Activated B cell treated with CpG ODN at 0.5 μM for 24 hours (primary cell): ENCODE results near the gene ZNF138. TPM values are rescaled to one million over a fixed set of nuclear protein-coding genes. Genes with fewer than 3 reads are reported as not detected.
"Not testable (repeated sequence)": the region's sequence is repeated elsewhere in the genome, so short reads cannot be mapped to it uniquely, and the experiment has no call there.

Experiments
- ATAC-seq: fragments of 200-7000 bp; cut with Tn5 transposase; one replicate; pipeline ENCODE4 v1.10.0; 2021; ENCODE audit warnings: low read depth, mild to moderate bottlenecking, moderate library complexity
- CTCF ChIA-PET: fragments of 350-600 bp; sonication (Branson Sonifier 250); formaldehyde crosslinking; loops from one replicate; lab custom pipeline; 2021; ENCODE audit warnings: antibody characterized with exemption; lab: Charles Lee
- POLR2A ChIA-PET: fragments of 350-600 bp; sonication (Branson Sonifier 250); formaldehyde crosslinking; loops from one replicate; lab custom pipeline; 2021; ENCODE audit warnings: antibody characterized with exemption; lab: Charles Lee
- DNase-seq: peaks from one replicate; pipeline ENCODE4 v3.0.0; 2022
- H3K27ac Mint-ChIP-seq: one replicate; pipeline ENCODE4 v1.8.0; 2020; ENCODE audit warnings: mixed read lengths
- H3K27me3 Mint-ChIP-seq: one replicate; pipeline ENCODE4 v1.8.0; 2021; ENCODE audit warnings: mixed read lengths
- H3K36me3 Mint-ChIP-seq: one replicate; pipeline ENCODE4 v1.8.0; 2021; ENCODE audit warnings: low read depth, mixed read lengths
- H3K4me1 Mint-ChIP-seq: one replicate; pipeline ENCODE4 v1.8.0; 2021; ENCODE audit warnings: mixed read lengths
- H3K4me3 Mint-ChIP-seq: one replicate; pipeline ENCODE4 v1.8.0; 2020; ENCODE audit warnings: mild to moderate bottlenecking, mixed read lengths
- H3K9me3 Mint-ChIP-seq: one replicate; pipeline ENCODE4 v1.8.0; 2020; ENCODE audit warnings: mixed read lengths
- intact Hi-C: fragments of 100-400 bp; cut with micrococcal nuclease; formaldehyde crosslinking; loops from one replicate; pipeline ENCODE4 v1.15.1; 2024
- total RNA-seq: library from RNA; stranded (reverse); gene quantifications from 2 replicates; pipeline ENCODE4 v1.2.3, GENCODE V29; 2022
- TF ChIP-seq, protein P1 (sequence below): fragments of 200-600 bp; IDR thresholded peaks from one replicate; pipeline ENCODE4 v1.8.0; 2022; ENCODE audit warnings: antibody characterized with exemption, mild to moderate bottlenecking

The ZNF138 gene
- total RNA-seq, 1 donor from 2014 or later, result 17.8 TPM

DNA sequence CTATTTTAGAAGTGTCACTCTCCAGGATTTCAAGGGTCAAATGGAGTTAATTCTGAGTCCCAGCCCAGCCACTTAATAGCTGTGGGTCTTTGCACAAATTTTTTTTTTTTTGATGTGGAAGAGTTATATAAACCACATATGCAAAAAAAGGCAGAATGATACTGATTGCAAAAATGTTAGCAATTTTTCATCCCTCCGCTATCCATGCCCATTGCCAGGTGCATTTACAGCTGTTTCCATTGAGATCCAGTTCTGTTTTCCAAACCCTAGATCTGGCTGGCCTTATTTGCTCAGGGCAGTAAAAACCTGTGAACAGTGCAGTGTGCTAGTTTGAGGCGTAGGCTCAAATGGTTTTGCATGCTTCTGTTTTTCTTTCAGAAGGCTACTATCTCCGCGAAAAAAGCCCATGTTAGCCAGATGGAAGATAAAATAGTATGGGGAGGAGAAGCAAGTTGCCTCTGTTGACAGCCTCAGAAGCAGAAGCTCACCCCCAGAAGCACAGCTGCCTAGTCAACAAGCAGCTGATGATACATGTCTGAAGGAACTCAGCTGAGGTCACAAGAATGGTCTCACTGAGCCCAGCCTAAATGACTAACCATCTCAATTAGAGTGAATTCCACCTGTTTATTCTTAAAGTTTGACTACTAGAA is 997 bp upstream of the ZNF138 start:
- H3K4me1 Mint-ChIP-seq, result peaks cover 27% of the 10 kb centered on the region
- H3K27ac Mint-ChIP-seq, result peak overlapping the region; percentile 98
- peaks cover 13% of the 10 kb centered on the region for H3K36me3 Mint-ChIP-seq
- intact Hi-C loops, result loop anchor here (5.0 to 10.0 kb wide), 2 partner anchors 292 to 866 kb away; no protein-coding TSS in a partner anchor
- TF ChIP-seq, protein P1, sequence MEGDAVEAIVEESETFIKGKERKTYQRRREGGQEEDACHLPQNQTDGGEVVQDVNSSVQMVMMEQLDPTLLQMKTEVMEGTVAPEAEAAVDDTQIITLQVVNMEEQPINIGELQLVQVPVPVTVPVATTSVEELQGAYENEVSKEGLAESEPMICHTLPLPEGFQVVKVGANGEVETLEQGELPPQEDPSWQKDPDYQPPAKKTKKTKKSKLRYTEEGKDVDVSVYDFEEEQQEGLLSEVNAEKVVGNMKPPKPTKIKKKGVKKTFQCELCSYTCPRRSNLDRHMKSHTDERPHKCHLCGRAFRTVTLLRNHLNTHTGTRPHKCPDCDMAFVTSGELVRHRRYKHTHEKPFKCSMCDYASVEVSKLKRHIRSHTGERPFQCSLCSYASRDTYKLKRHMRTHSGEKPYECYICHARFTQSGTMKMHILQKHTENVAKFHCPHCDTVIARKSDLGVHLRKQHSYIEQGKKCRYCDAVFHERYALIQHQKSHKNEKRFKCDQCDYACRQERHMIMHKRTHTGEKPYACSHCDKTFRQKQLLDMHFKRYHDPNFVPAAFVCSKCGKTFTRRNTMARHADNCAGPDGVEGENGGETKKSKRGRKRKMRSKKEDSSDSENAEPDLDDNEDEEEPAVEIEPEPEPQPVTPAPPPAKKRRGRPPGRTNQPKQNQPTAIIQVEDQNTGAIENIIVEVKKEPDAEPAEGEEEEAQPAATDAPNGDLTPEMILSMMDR, result no peak
- H3K9me3 Mint-ChIP-seq, result no peaks in the 10 kb centered on the region
- no peaks in the 10 kb centered on the region for H3K27me3 Mint-ChIP-seq
- ChIA-PET POLR2A (interaction anchor here (1.4 to 2.5 kb wide), 6 partner anchors 106 to 893 kb away, joined by 3 to 35 read pairs (median 14); partner anchors contain the start of genes ERV3-1, ZNF107, ZNF273 and ZNF680), CTCF (no interaction called here)
- DNase-seq, result no peak
- no peak for ATAC-seq
- peak overlapping the region; percentile 55 for H3K4me3 Mint-ChIP-seq

DNA sequence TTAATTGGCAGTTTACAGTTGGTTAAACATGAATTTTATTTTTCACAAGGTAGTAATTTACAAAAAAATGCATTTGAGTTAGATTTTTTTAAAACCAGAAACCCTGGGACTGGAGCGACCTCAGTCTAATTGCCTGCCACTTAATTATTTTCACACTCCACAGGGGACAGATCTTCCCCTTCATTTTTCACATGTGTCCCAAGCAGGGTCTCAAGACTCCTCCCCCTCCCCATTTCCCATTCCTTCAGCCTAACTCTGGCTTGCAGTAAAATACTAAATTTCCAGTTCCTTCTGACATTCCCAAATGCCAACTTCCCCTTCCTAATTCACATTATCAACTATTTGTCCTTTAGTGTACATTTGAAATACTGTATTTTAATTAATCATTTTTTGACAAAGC is 948 bp downstream of the ZNF138 start:
- no peaks in the 10 kb centered on the region for H3K27me3 Mint-ChIP-seq
- H3K36me3 Mint-ChIP-seq, result peaks cover 29% of the 10 kb centered on the region
- intact Hi-C loops, result loop anchor here (10.0 kb wide), 1 partner anchor 290 kb away; no protein-coding TSS in a partner anchor
- ChIA-PET POLR2A (interaction anchor here (0.8 to 2.3 kb wide), 10 partner anchors 12 to 869 kb away, joined by 3 to 35 read pairs (median 5); partner anchors contain the start of genes ERV3-1, ZNF107, ZNF273 and ZNF736), CTCF (no interaction called here)
- no peak for ATAC-seq
- peak overlapping the region; percentile 98 for H3K27ac Mint-ChIP-seq
- H3K4me1 Mint-ChIP-seq, result peaks cover 31% of the 10 kb centered on the region
- peak overlapping the region; percentile 99 for H3K4me3 Mint-ChIP-seq
- no peaks in the 10 kb centered on the region for H3K9me3 Mint-ChIP-seq
- TF ChIP-seq, protein P1, result no peak
- no peak for DNase-seq

DNA sequence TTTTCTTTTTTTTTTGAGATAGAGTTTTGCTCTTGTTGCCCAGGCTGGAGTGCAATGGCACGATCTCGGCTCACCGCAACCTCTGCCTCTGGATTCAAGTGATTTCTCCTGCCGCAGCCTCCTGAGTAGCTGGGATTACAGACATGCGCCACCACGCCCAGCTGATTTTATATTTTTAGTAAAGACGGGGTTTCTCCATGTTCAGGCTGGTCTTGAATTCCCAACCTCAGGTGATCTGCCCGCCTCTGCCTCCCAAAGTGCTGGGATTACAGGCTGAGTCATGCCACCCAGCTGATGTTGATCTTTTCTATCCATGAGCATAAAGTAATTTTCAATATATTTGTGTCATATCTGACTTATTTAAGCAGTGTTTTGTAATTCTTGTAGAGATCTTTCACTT is 4.9 kb downstream of the ZNF138 start:
- intact Hi-C loops, result loop anchor here (2.0 to 10.0 kb wide), 2 partner anchors 18 to 286 kb away; no protein-coding TSS in a partner anchor
- DNase-seq, H3K4me3 Mint-ChIP-seq, CTCF ChIA-PET, ATAC-seq, POLR2A ChIA-PET, H3K9me3 Mint-ChIP-seq, H3K27ac Mint-ChIP-seq, H3K27me3 Mint-ChIP-seq: not testable (repeated sequence)
- H3K4me1 Mint-ChIP-seq, result peaks cover 39% of the 10 kb centered on the region
- H3K36me3 Mint-ChIP-seq, result peaks cover 63% of the 10 kb centered on the region

DNA sequence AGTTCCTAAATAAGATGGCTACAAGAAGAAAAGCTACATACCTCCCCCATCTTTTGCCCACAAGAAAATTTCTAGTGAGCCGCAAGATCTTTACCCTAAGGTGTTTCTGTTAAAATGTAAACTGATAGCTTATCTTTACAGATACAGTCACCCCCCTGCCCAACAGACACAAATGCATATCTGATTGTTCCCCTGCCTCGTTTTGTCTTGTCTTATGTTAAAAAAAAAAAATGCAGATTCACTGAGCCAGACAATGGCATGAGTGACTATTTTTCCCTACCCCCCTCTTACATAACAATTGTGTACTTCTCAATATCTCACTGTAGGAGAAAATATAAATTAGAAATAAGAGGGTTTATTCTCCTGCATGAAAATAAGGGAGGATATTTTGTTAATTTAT is 8.5 kb downstream of the ZNF138 start:
- no peak overlapping the region for H3K4me3 Mint-ChIP-seq
- H3K27me3 Mint-ChIP-seq, result no peaks in the 10 kb centered on the region
- H3K36me3 Mint-ChIP-seq, result peaks cover 71% of the 10 kb centered on the region
- peaks cover 13% of the 10 kb centered on the region for H3K4me1 Mint-ChIP-seq
- CTCF ChIA-PET, result no interaction called here
- H3K27ac Mint-ChIP-seq, result no peak overlapping the region
- H3K9me3 Mint-ChIP-seq, result peaks cover 3% of the 10 kb centered on the region
- TF ChIP-seq, protein P1, result no peak
- no peak for ATAC-seq
- no peak for DNase-seq
- intact Hi-C loops, result no loop called here
- POLR2A ChIA-PET, result interaction anchor here (0.7 to 1.2 kb wide), 2 partner anchors 8 to 880 kb away, joined by 3 to 4 read pairs; partner anchors contain the start of gene ZNF138

DNA sequence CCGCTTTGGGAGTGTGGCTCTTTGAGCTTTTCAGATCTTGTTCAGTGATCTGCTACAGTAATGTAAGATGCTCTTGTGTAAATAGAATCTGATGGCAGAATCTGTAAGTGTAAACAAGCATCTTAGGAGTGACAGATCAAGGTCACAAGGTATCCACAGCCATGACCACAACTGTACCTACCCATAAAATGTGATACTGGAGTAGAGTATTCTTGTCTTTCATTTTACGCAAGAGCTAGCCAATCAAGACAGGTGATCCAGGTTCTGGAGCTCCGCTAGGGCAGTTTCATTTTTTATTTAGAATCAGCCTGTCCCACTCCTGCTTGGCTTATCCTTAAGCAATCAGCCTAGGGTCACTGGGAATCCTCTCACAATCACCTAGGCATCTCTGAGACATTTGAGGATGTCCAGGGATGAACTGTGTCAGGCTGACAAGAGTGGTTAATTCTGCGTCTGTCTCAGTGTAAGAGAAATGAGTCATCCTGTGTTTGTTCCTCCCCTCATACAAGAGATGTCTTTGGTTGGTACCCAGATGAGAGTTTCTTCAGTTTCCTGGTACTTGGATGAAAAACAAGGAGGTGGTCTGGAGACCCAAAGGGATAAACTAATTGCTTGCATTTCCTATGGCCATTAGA is 13.6 kb downstream of the ZNF138 start:
- Mint-ChIP-seq H3K36me3 (peaks cover 43% of the 10 kb centered on the region), H3K27ac (no peak overlapping the region), H3K4me3 (no peak overlapping the region), H3K4me1 (no peaks in the 10 kb centered on the region), H3K27me3 (no peaks in the 10 kb centered on the region), H3K9me3 (peaks cover 3% of the 10 kb centered on the region)
- no peak for DNase-seq
- TF ChIP-seq, protein P1, result no peak
- POLR2A ChIA-PET, result interaction anchor here (1.2 kb wide), 1 partner anchor 13 kb away, joined by 3 read pairs; no protein-coding TSS in a partner anchor
- CTCF ChIA-PET, result no interaction called here
- intact Hi-C loops, result no loop called here
- no peak for ATAC-seq
